PFSK-1 (cell line): ENCODE measurements around the gene EPG5.

Experiments
- FOXP2 ChIP-seq: optimal IDR thresholded peaks from 2 replicates; pipeline ENCODE3; 2011; ENCODE audit warnings: borderline replicate concordance, control low read depth, inconsistent platforms; ENCODE audit not compliant: insufficient read depth; ENCODE audit errors: extremely low read length, extremely low read depth
- POLR2AphosphoS5 ChIP-seq: IDR thresholded peaks from 2 replicates; pipeline ENCODE4 v1.6.1; 2012; ENCODE audit warnings: low read depth, mild to moderate bottlenecking, control low read depth, low read length, moderate library complexity
- SIN3A ChIP-seq: IDR thresholded peaks from 2 replicates; pipeline ENCODE4 v1.6.1; 2012; ENCODE audit warnings: mild to moderate bottlenecking, low read length, moderate library complexity, borderline replicate concordance; ENCODE audit not compliant: insufficient read depth
- TAF1 ChIP-seq: IDR thresholded peaks from 2 replicates; pipeline ENCODE4 v1.6.1; 2012; ENCODE audit warnings: low read length, control low read depth, borderline replicate concordance; ENCODE audit not compliant: insufficient read depth
- TF ChIP-seq, protein P1 (sequence below), 2 experiments: IDR thresholded peaks; 2 replicates each; pipeline versions ENCODE4 v1.6.1 to v1.8.0; 2011 to 2012; ENCODE audit warnings: low read depth in 2 of 2, low read length in 2 of 2, control low read depth in 1 of 2, inconsistent platforms in 1 of 2, mild to moderate bottlenecking in 1 of 2, moderate library complexity in 1 of 2; ENCODE audit not compliant: insufficient read depth in 1 of 2

Gene EPG5

DNA sequence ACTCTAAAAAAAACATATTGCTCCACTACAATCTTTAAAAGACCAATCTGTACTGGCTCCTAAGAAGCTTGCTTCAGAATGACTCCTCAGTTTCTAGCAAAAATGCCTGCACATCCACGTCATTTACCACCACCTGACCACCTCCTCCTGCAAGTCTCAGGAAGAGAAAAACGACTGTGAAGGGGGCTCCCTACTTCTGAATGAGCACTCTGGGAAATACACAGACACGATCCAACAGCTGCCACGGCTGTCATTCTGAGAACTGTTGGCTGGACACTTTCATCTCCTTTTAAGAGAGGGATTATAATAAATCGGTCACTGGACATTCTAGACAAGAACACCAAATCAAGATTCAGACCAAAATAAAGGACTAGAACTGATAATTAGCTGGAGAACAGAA is 21.5 kb downstream of the EPG5 start:
- TF ChIP-seq TAF1 (no peak), SIN3A (no peak), POLR2AphosphoS5 (no peak), FOXP2 (no peak)
- TF ChIP-seq, protein P1, sequence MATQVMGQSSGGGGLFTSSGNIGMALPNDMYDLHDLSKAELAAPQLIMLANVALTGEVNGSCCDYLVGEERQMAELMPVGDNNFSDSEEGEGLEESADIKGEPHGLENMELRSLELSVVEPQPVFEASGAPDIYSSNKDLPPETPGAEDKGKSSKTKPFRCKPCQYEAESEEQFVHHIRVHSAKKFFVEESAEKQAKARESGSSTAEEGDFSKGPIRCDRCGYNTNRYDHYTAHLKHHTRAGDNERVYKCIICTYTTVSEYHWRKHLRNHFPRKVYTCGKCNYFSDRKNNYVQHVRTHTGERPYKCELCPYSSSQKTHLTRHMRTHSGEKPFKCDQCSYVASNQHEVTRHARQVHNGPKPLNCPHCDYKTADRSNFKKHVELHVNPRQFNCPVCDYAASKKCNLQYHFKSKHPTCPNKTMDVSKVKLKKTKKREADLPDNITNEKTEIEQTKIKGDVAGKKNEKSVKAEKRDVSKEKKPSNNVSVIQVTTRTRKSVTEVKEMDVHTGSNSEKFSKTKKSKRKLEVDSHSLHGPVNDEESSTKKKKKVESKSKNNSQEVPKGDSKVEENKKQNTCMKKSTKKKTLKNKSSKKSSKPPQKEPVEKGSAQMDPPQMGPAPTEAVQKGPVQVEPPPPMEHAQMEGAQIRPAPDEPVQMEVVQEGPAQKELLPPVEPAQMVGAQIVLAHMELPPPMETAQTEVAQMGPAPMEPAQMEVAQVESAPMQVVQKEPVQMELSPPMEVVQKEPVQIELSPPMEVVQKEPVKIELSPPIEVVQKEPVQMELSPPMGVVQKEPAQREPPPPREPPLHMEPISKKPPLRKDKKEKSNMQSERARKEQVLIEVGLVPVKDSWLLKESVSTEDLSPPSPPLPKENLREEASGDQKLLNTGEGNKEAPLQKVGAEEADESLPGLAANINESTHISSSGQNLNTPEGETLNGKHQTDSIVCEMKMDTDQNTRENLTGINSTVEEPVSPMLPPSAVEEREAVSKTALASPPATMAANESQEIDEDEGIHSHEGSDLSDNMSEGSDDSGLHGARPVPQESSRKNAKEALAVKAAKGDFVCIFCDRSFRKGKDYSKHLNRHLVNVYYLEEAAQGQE (IDR thresholded peaks at IDR 0.05; ENCODE audit: insufficient read depth in 1 of 2, low read depth in 2 of 2, low read length in 2 of 2) = no peak

DNA sequence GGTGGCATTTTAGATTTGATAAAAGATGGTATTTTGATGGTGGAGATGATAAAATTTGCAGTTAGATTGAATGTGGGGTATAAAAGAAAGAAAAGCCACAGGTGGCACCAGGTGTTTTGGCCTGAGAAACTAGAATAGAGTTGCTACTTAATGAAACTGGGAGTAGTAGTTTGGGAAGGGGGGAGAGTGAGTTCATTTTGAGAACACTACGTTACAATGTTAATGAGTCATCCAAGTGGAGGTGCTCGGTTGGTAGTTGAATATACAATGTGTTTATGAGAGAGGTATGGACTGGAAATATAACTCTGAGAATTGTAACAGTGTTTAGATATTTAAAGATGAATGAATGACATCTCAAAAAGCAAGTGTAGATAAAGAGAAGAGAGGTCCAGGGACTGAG is 26.4 kb downstream of the EPG5 start:
- TF ChIP-seq TAF1 (no peak), POLR2AphosphoS5 (no peak), SIN3A (no peak), FOXP2 (no peak)
- TF ChIP-seq, protein P1 (IDR thresholded peaks at IDR 0.05; ENCODE audit: insufficient read depth in 1 of 2, low read depth in 2 of 2, low read length in 2 of 2) = no peak

DNA sequence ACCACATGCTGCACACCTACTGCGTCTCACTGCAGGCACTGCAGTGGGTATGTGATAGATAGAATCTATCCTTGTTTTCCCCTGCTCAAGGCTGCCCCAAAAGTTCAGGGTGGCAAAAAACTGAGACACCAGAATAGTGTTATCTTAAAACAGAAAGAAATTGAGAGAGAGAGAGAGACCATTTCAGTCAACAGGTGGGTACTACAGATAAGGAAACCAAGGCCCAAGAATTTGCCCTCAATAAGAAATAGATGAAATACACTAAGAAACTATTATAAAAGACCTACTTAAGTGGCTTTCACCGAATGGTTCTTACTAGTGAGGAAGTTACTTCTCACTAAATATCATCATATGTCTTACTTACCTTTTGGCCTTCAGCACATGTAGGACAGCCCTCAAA is 27.9 kb downstream of the EPG5 start:
- TF ChIP-seq TAF1 = no peak
- TF ChIP-seq, protein P1 (IDR thresholded peaks at IDR 0.05; ENCODE audit: insufficient read depth in 1 of 2, low read depth in 2 of 2, low read length in 2 of 2) = no peak
- TF ChIP-seq POLR2AphosphoS5 = no peak
- no peak for TF ChIP-seq SIN3A
- TF ChIP-seq FOXP2 = no peak

DNA sequence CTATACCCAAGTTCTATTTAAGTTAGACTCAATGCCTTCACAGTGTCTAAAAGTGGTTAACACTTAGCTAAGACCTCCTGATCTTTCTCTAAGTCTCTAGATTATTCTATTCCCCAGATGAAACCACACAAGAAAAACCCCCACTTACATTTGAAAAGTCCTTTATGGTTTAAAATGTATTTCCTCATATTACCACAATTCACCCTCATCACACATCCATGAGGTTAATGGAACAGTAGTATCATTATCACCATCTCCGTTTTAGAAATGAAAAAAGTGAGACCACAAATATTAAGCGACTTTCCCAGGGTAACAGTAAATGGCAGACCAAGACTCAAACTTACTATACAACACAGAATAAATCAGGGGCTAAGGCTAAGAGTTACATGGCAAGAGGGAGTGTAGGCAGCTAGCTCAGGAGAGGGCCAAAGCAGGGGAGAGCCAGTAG is 28.6 kb downstream of the EPG5 start:
- no peak for TF ChIP-seq SIN3A
- no peak for TF ChIP-seq FOXP2
- TF ChIP-seq POLR2AphosphoS5 = no peak
- TF ChIP-seq, protein P1 (IDR thresholded peaks at IDR 0.05; ENCODE audit: insufficient read depth in 1 of 2, low read depth in 2 of 2, low read length in 2 of 2) = no peak
- no peak for TF ChIP-seq TAF1

DNA sequence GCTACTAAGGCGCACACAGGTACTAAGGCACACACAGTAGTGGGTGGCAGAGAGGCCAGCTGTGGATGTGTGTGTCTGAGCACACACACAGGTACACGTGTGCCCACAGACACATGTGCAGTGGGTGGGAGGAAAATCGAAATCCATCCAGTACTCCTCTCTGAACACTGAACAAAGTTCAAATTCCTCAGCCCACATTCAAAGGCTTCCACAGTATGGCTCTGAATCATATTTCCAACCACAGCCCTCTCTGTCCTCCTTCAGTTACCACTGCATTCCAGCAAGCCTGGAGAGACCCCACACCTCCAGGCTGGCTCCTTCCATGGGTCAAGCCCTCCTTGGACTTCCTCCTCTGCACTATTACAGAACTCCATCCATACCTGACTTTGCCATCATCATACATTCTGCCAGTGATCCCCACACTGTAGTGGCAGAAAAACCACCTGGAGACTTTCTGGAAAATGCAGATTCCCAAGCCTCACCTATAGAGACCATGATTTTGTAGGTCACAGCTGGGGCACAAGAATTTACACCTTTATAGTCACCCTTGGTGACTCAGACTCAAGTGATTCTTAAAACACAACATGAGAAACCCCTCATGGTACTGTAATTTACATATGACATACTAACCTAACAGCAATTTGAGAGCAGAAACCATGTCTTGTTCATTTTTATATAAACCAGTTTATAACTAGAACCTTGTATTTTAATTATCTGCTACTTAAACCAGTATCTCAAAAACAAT is 31.4 kb downstream of the EPG5 start:
- TF ChIP-seq FOXP2 (no peak), TAF1 (no peak), SIN3A (no peak), POLR2AphosphoS5 (no peak)
